ENCODE results near the gene MCMBP.

DNA sequence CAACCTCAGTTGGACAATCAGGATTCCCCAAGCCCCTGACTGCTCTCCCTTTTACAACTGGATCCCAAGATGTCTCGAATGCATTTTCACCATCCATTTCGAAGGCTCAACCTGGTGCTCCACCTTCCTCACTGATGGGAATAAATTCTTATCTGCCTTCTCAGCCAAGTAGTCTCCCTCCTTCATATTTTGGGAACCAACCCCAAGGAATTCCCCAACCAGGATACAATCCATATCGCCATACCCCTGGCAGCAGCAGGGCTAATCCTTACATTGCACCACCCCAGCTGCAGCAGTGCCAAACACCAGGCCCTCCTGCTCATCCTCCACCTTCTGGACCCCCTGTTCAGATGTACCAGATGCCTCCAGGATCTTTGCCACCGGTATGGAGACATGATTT is 25.9 kb upstream of the MCMBP start:
- TF ChIP-seq CTCF (IDR thresholded peaks at IDR 0.05; ENCODE audit: insufficient read depth, low read length) (no peak), POLR2AphosphoS5 (IDR thresholded peaks at IDR 0.05; ENCODE audit: low read depth) (no peak), SPI1 (IDR thresholded peaks at IDR 0.05; ENCODE audit: borderline replicate concordance, low read depth) (no peak), GABPA (IDR thresholded peaks at IDR 0.05; ENCODE audit: low read depth) (no peak), REST (IDR thresholded peaks at IDR 0.05; ENCODE audit: insufficient replicate concordance, low read depth) (no peak)

Measured in HL-60 (cell line).